H9 (cell line): Measurements from ENCODE around the gene MRTFA. TPM values are rescaled to one million over a fixed set of nuclear protein-coding genes. Genes with fewer than 3 reads are reported as not detected.

ENCODE experiments used
- DNase-seq: peaks from one replicate; pipeline ENCODE4 v3.0.0-alpha.2; 2017
- H2AFZ ChIP-seq: one replicate; pipeline ENCODE4 v1.6.1; 2013; ENCODE audit warnings: mild to moderate bottlenecking, low read length, control low read depth, moderate library complexity
- H2AK5ac ChIP-seq: 2 replicates; pipeline ENCODE4 v1.6.1; 2013; ENCODE audit warnings: low read length, control low read depth, mixed read lengths; ENCODE audit not compliant: insufficient read length
- H2BK120ac ChIP-seq: one replicate; pipeline ENCODE4 v1.6.1; 2013; ENCODE audit warnings: low read depth, mild to moderate bottlenecking, low read length, control low read depth, inconsistent platforms; ENCODE audit not compliant: poor library complexity, severe bottlenecking
- H2BK12ac ChIP-seq: 2 replicates; pipeline ENCODE4 v1.6.1; 2013; ENCODE audit warnings: low read length, control low read depth, mixed read lengths, low read depth; ENCODE audit not compliant: insufficient read length
- H2BK15ac ChIP-seq: 2 replicates; pipeline ENCODE4 v1.6.1; 2013; ENCODE audit warnings: low read depth, low read length, control low read depth
- H2BK20ac ChIP-seq: one replicate; pipeline ENCODE4 v1.6.1; 2013; ENCODE audit warnings: low read depth, mild to moderate bottlenecking, low read length, control low read depth, inconsistent platforms; ENCODE audit not compliant: poor library complexity, severe bottlenecking
- H2BK5ac ChIP-seq: 2 replicates; pipeline ENCODE4 v1.6.1; 2013; ENCODE audit warnings: low read length, control low read depth, mixed read lengths; ENCODE audit not compliant: insufficient read length
- H3K14ac ChIP-seq: 2 replicates; pipeline ENCODE4 v1.6.1; 2013; ENCODE audit warnings: low read length, control low read depth; ENCODE audit not compliant: insufficient read depth
- H3K18ac ChIP-seq: 2 replicates; pipeline ENCODE4 v1.6.1; 2013; ENCODE audit warnings: low read depth, mild to moderate bottlenecking, mixed read lengths, low read length, control low read depth; ENCODE audit not compliant: insufficient read length
- H3K23ac ChIP-seq: 2 replicates; pipeline ENCODE4 v1.6.1; 2013; ENCODE audit warnings: low read length, control low read depth, mixed read lengths, low read depth; ENCODE audit not compliant: insufficient read length
- H3K23me2 ChIP-seq: 2 replicates; pipeline ENCODE4 v1.6.1; 2013; ENCODE audit warnings: low read depth, mild to moderate bottlenecking, mixed read lengths, low read length, control low read depth; ENCODE audit not compliant: insufficient read length, poor library complexity, severe bottlenecking
- H3K27ac ChIP-seq: 2 replicates; pipeline ENCODE4 v1.5.1; 2013; ENCODE audit warnings: low read length, control low read depth, mixed read lengths, low read depth; ENCODE audit not compliant: insufficient read length
- H3K27me3 ChIP-seq: 2 replicates; pipeline ENCODE4 v1.6.1; 2013; ENCODE audit warnings: low read length, control low read depth, inconsistent platforms; ENCODE audit not compliant: insufficient read depth
- H3K4ac ChIP-seq: 2 replicates; pipeline ENCODE4 v1.6.1; 2013; ENCODE audit warnings: low read depth, mild to moderate bottlenecking, control low read depth, inconsistent platforms, low read length, moderate library complexity
- H3K4me1 ChIP-seq: 2 replicates; pipeline ENCODE4 v1.6.1; 2013; ENCODE audit warnings: low read length, control low read depth, inconsistent platforms; ENCODE audit not compliant: insufficient read depth
- H3K4me2 ChIP-seq: 2 replicates; pipeline ENCODE4 v1.6.1; 2013; ENCODE audit warnings: low read length, control low read depth, mixed read lengths; ENCODE audit not compliant: insufficient read length, insufficient read depth
- H3K56ac ChIP-seq: 2 replicates; pipeline ENCODE4 v1.6.1; 2013; ENCODE audit warnings: low read depth, mild to moderate bottlenecking, mixed read lengths, low read length, control low read depth; ENCODE audit not compliant: insufficient read length
- H3K79me1 ChIP-seq: 2 replicates; pipeline ENCODE4 v1.6.1; 2013; ENCODE audit warnings: low read depth, mild to moderate bottlenecking, moderate library complexity, low read length, control low read depth, inconsistent platforms; ENCODE audit not compliant: insufficient read depth, poor library complexity, severe bottlenecking
- H3K79me2 ChIP-seq: 2 replicates; pipeline ENCODE4 v1.6.1; 2013; ENCODE audit warnings: low read length, control low read depth, inconsistent platforms; ENCODE audit not compliant: insufficient read depth
- H3K9ac ChIP-seq: 2 replicates; pipeline ENCODE4 v1.6.1; 2013; ENCODE audit warnings: low read length, control low read depth, mixed read lengths; ENCODE audit not compliant: insufficient read length; ENCODE audit errors: extremely low read depth
- H3K9me3 ChIP-seq: one replicate; pipeline ENCODE4 v1.6.1; 2013; ENCODE audit warnings: low read depth, low read length, inconsistent platforms; ENCODE audit not compliant: control insufficient read depth
- H3T11ph ChIP-seq: one replicate; pipeline ENCODE4 v1.6.1; 2013; ENCODE audit warnings: mild to moderate bottlenecking, low read length, control low read depth, inconsistent platforms
- H4K20me1 ChIP-seq: one replicate; pipeline ENCODE4 v1.6.1; 2013; ENCODE audit not compliant: control insufficient read depth, insufficient read length, insufficient read depth
- H4K5ac ChIP-seq: 2 replicates; pipeline ENCODE4 v1.6.1; 2013; ENCODE audit warnings: low read depth, mild to moderate bottlenecking, mixed read lengths, low read length, control low read depth; ENCODE audit not compliant: insufficient read length
- H4K8ac ChIP-seq: replicated peaks from 2 replicates; pipeline ENCODE4 v1.6.1; 2013; ENCODE audit warnings: low read length, control low read depth, mixed read lengths, low read depth; ENCODE audit not compliant: insufficient read length
- H4K91ac ChIP-seq: 2 replicates; pipeline ENCODE4 v1.6.1; 2013; ENCODE audit warnings: low read depth, mild to moderate bottlenecking, moderate library complexity, mixed read lengths, low read length, control low read depth; ENCODE audit not compliant: insufficient read length
- H3K27ac Mint-ChIP-seq, 3 experiments: 2 replicates in 2 of 3; 3 replicates in 1 of 3; pipeline ENCODE4 v1.8.0; 2020 to 2021; ENCODE audit warnings: mixed read lengths in 3 of 3, mild to moderate bottlenecking in 1 of 3, moderate library complexity in 1 of 3
- H3K27me3 Mint-ChIP-seq: 2 replicates; pipeline ENCODE4 v1.8.0; 2021; ENCODE audit warnings: low read depth, mild to moderate bottlenecking, moderate library complexity, mixed read lengths
- H3K36me3 Mint-ChIP-seq, 3 experiments: 2 replicates in 2 of 3; 3 replicates in 1 of 3; pipeline ENCODE4 v1.8.0; 2020 to 2021; ENCODE audit warnings: low read depth in 3 of 3, mixed read lengths in 3 of 3; ENCODE audit not compliant: insufficient read depth in 1 of 3
- H3K4me1 Mint-ChIP-seq, 2 experiments: 2 replicates each; pipeline ENCODE4 v1.8.0; 2020; ENCODE audit warnings: mixed read lengths in 2 of 2
- H3K4me3 Mint-ChIP-seq, 2 experiments: 2 replicates in 1 of 2; 3 replicates in 1 of 2; pipeline ENCODE4 v1.8.0; 2020 to 2021; ENCODE audit warnings: mild to moderate bottlenecking in 2 of 2, mixed read lengths in 2 of 2, moderate library complexity in 1 of 2
- H3K9me3 Mint-ChIP-seq, 2 experiments: 2 replicates in 1 of 2; 3 replicates in 1 of 2; pipeline ENCODE4 v1.8.0; 2020; ENCODE audit warnings: mild to moderate bottlenecking in 2 of 2, mixed read lengths in 2 of 2, moderate library complexity in 1 of 2
- WGBS: extraction: QIAGEN DNeasy Blood & Tissue Kit; methylation state at CpG from one replicate; pipeline ENCODE4 v1.1.7; 2013; ENCODE audit warnings: missing lambda C conversion rate, low lambda C conversion rate, mixed read lengths; ENCODE audit not compliant: insufficient read length; ENCODE audit errors: extremely low coverage; 5-methylcytosine and 5-hydroxymethylcytosine counted together
- total RNA-seq: library from RNA; stranded (reverse); gene quantifications from 2 replicates; pipeline ENCODE4 v1.2.1, GENCODE V29; 2021
- TF ChIP-seq, protein P1 (sequence below): fragments of 200-600 bp; sonication (generic); conservative IDR thresholded peaks from 3 replicates; pipeline ENCODE4 v1.8.0; 2021; ENCODE audit warnings: antibody characterized with exemption, mild to moderate bottlenecking

MRTFA gene
- total RNA-seq, 1 experiment from 2014 or later: 38.1 TPM

DNA sequence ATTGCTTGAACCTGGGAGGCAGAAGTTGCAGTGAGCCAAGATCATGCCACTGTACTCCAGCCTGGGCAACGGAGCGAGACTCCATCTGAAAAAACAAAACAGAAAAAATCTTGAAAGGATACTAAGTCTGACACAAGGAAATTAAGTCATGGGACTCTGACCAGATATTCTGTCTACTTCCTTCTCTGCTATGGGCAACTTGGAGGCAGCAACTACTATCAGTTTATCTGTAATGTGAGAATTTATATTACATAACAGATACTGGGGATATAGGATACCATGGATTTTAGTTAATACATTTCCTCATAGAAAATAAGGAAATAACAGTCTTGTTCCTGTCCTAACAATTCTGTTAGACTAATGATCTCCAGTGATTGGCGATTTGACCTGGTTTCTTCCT, 267.7 kb downstream of the MRTFA start:
- H3K56ac ChIP-seq: no peak overlapping the region
- no peaks in the 10 kb centered on the region for H4K20me1 ChIP-seq
- H3K4me2 ChIP-seq: no peak overlapping the region
- no peak overlapping the region for H3K18ac ChIP-seq
- no peak overlapping the region for H2BK12ac ChIP-seq
- H2BK20ac ChIP-seq: no peak overlapping the region
- no peak overlapping the region for H3K23ac ChIP-seq
- H2BK5ac ChIP-seq: no peak overlapping the region
- H3K23me2 ChIP-seq: peaks cover 3% of the 10 kb centered on the region
- no peak overlapping the region for H3K14ac ChIP-seq
- H3K9me3 Mint-ChIP-seq: no peaks in the 10 kb centered on the region
- no peak overlapping the region for H3T11ph ChIP-seq
- no peak overlapping the region; a peak in 1 of 7 replicates for H3K27ac Mint-ChIP-seq
- H2AFZ ChIP-seq: no peak overlapping the region
- no peak overlapping the region for H2AK5ac ChIP-seq
- H3K9me3 ChIP-seq: no peaks in the 10 kb centered on the region
- no peaks in the 10 kb centered on the region for H3K79me1 ChIP-seq
- H4K5ac ChIP-seq: no peak overlapping the region
- peaks cover 36 to 75% (median 70%) of the 10 kb centered on the region in 3 experiments; a peak in 6 of 7 replicates for H3K36me3 Mint-ChIP-seq
- no peak overlapping the region for H2BK15ac ChIP-seq
- DNase-seq: no peak
- H3K4me1 Mint-ChIP-seq: peaks cover 5 to 8% of the 10 kb centered on the region in 2 experiments
- WGBS: no CpG with 5 or more reads among the region's 3 CpGs
- H3K27me3 Mint-ChIP-seq: no peaks in the 10 kb centered on the region; the same call in 1 of the 2 replicates
- no peaks in the 10 kb centered on the region for H3K79me2 ChIP-seq
- H3K4me3 Mint-ChIP-seq: no peak overlapping the region
- TF ChIP-seq, protein P1, sequence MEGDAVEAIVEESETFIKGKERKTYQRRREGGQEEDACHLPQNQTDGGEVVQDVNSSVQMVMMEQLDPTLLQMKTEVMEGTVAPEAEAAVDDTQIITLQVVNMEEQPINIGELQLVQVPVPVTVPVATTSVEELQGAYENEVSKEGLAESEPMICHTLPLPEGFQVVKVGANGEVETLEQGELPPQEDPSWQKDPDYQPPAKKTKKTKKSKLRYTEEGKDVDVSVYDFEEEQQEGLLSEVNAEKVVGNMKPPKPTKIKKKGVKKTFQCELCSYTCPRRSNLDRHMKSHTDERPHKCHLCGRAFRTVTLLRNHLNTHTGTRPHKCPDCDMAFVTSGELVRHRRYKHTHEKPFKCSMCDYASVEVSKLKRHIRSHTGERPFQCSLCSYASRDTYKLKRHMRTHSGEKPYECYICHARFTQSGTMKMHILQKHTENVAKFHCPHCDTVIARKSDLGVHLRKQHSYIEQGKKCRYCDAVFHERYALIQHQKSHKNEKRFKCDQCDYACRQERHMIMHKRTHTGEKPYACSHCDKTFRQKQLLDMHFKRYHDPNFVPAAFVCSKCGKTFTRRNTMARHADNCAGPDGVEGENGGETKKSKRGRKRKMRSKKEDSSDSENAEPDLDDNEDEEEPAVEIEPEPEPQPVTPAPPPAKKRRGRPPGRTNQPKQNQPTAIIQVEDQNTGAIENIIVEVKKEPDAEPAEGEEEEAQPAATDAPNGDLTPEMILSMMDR: no peak
- no peak overlapping the region for H4K91ac ChIP-seq
- H3K27me3 ChIP-seq: no peaks in the 10 kb centered on the region
- no peak overlapping the region for H2BK120ac ChIP-seq
- H3K4me1 ChIP-seq: no peaks in the 10 kb centered on the region
- no peak overlapping the region for H3K4ac ChIP-seq
- no peak overlapping the region for H3K27ac ChIP-seq
- no peak overlapping the region for H3K9ac ChIP-seq
- H4K8ac ChIP-seq: no peak overlapping the region
